Thyroid gland (tissue), 4 donors: ENCODE measurements around the gene RHEBL1. TPM values are rescaled to one million over a fixed set of nuclear protein-coding genes. Genes with fewer than 3 reads are reported as not detected.

Source experiments
- DNase-seq, 2 donors: peaks; one replicate each; pipeline ENCODE4 v3.0.0-alpha.2; 2019
- H3K27ac ChIP-seq, 3 donors: fragments of 200-600 bp; sonication (generic); 1 replicate in 2 of 3; 2 replicates in 1 of 3; pipeline ENCODE4 v1.5.1; 2016 to 2019; ENCODE audit warnings: mild to moderate bottlenecking in 1 of 3, moderate library complexity in 1 of 3
- H3K27me3 ChIP-seq: fragments of 200-600 bp; sonication (generic); one replicate; pipeline ENCODE4 v1.5.1; 2019
- H3K36me3 ChIP-seq, 2 donors: fragments of 200-600 bp; sonication (generic); one replicate each; pipeline ENCODE4 v1.5.1; 2016 to 2019
- H3K4me1 ChIP-seq, 2 donors: fragments of 200-600 bp; sonication (generic); one replicate each; pipeline ENCODE4 v1.5.1; 2017 to 2019
- H3K4me3 ChIP-seq, 3 donors: fragments of 200-600 bp; sonication (generic); replicated peaks in 1 of 3; 1 replicate in 2 of 3; 2 replicates in 1 of 3; pipeline ENCODE4 v1.5.1; 2016; ENCODE audit warnings: mild to moderate bottlenecking in 1 of 3
- H3K9me3 ChIP-seq: fragments of 200-600 bp; sonication (generic); one replicate; pipeline ENCODE4 v1.5.1; 2017
- POLR2A ChIP-seq, 2 donors: fragments of 450-650 bp; IDR thresholded peaks; one replicate each; pipeline ENCODE4 v1.6.1; 2017; ENCODE audit warnings: antibody characterized with exemption in 2 of 2, mild to moderate bottlenecking in 2 of 2, moderate library complexity in 1 of 2
- WGBS, 2 donors: methylation state at CpG; one replicate each; pipeline ENCODE4 v1.1.5; 2017; 5-methylcytosine and 5-hydroxymethylcytosine counted together
- intact Hi-C: fragments of 100-400 bp; cut with DNase I; formaldehyde crosslinking; loops from one replicate; pipeline ENCODE4 v1.15.1; 2023
- total RNA-seq, 4 donors: library from RNA; depleted of rRNA; stranded (reverse); fragments of >200 nt; gene quantifications; one replicate each; pipeline ENCODE4 v1.2.3, GENCODE V29; 2016
- TF ChIP-seq, protein P1 (sequence below), 6 experiments: fragments of 200-600 bp in 3 of 6; fragments of 450-650 bp in 3 of 6; sonication (generic) in 3 of 6; IDR thresholded peaks; one replicate each; pipeline ENCODE4 v1.5.1; 2016 to 2019; ENCODE audit warnings: antibody characterized with exemption in 6 of 6, mild to moderate bottlenecking in 2 of 6, inconsistent platforms in 1 of 6, moderate library complexity in 1 of 6

RHEBL1 gene
- total RNA-seq, 4 donors from 2014 or later = 0.98 TPM; not detected in 3

DNA sequence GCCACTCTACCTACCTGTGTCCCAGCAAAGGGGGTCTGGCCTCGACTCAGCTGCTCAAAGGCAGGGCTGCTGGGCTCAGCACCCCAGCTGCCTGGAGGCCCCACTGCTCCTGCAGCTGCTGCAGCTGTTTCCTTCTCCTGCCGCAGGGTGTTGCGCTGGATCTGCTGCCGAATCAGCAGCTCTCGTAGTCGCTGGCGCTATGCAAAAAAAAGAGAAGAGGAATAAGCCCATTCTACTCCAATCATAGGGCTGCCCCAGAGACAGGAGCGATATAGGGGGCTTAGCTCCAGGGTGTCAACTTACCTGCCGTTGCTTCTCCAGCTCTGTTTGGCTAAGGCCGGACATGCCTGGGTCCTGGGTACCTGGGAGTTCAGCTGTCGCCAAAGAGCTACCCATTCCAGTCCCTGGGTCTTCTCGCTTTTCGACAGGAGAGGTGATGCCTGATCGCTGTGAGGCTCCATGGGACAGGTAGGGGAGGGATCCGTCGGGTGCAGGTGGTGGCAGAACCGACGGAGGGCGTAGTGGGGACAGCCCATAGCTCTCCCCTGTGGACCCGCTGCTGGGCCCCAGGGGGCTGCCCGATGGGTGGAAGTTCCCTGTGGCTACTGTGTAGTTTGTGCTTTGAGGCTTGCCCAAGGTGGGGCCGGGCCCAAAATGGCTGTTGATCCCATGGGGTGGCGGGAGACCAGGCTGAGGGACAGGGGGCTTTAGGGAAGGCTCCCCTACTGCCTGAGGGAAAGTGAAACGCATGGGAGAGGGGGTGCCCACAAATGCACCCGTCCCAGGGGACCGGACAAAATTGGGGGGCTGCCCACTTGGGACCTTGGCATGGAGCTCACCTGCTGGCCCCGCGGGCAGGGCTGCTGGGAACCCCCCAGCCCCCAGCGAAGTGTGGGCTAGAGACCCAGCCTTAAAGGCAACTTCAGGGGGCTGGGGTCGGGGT is 30.1 kb downstream of the RHEBL1 start:
- 93 to 94% methylated on average over 24 to 29 of the region's 30 CpGs for WGBS, 2 donors

DNA sequence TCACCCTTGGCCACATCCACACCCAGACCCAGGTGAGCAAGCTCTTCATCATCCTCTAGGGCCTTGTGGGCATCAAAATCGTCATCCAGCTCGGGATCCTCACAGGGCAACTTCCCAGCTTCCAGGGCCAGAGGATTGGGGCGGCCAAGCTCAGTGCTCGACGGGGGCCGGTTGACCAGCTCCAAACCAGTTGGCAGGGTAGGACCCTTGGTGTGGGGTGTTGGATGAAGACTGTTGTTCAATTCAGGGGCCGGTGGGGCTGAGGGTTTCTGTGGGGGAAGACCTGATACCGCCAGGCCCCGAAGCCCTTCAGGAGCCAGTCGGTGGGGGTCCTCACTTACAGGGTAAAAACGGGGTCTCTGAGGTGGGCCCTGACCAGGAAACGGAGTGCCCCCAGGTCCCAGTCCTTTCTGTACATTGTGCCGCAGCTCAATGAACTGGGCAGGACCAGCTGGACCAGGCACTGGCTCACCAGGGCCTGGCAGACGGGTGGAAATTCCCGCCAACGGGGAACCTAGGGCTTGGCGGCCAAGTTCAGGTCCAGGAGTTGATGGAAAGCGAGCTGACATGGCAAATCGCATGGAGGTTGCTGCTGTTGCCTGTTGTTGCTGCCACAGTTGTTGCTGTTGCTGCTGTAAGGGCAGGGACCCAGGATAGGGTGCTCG is 31.4 kb downstream of the RHEBL1 start:
- Histone ChIP-seq H3K27ac (no peak overlapping the region), H3K4me3 (no peak overlapping the region), H3K4me1 (no peaks in the 10 kb centered on the region), H3K36me3 (peaks cover 81 to 85% of the 10 kb centered on the region in 2 donors), H3K9me3 (no peaks in the 10 kb centered on the region), H3K27me3 (no peaks in the 10 kb centered on the region)
- no peak for TF ChIP-seq POLR2A (IDR thresholded peaks at IDR 0.05)
- 96 to 97% methylated on average over 20 of the region's 20 CpGs for WGBS, 2 donors
- intact Hi-C loops = no loop called here
- no peak for DNase-seq

More for the DNA sequence above, 30.1 kb downstream of the RHEBL1 start:
- Histone ChIP-seq H3K4me3 (no peak overlapping the region), H3K27me3 (no peaks in the 10 kb centered on the region), H3K36me3 (peaks cover 83 to 85% of the 10 kb centered on the region in 2 donors), H3K9me3 (no peaks in the 10 kb centered on the region), H3K4me1 (no peaks in the 10 kb centered on the region), H3K27ac (no peak overlapping the region)
- intact Hi-C loops = no loop called here
- no peak for DNase-seq
- TF ChIP-seq POLR2A (IDR thresholded peaks at IDR 0.05) = no peak
- TF ChIP-seq, protein P1, sequence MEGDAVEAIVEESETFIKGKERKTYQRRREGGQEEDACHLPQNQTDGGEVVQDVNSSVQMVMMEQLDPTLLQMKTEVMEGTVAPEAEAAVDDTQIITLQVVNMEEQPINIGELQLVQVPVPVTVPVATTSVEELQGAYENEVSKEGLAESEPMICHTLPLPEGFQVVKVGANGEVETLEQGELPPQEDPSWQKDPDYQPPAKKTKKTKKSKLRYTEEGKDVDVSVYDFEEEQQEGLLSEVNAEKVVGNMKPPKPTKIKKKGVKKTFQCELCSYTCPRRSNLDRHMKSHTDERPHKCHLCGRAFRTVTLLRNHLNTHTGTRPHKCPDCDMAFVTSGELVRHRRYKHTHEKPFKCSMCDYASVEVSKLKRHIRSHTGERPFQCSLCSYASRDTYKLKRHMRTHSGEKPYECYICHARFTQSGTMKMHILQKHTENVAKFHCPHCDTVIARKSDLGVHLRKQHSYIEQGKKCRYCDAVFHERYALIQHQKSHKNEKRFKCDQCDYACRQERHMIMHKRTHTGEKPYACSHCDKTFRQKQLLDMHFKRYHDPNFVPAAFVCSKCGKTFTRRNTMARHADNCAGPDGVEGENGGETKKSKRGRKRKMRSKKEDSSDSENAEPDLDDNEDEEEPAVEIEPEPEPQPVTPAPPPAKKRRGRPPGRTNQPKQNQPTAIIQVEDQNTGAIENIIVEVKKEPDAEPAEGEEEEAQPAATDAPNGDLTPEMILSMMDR (IDR thresholded peaks at IDR 0.05) = no peak

DNA sequence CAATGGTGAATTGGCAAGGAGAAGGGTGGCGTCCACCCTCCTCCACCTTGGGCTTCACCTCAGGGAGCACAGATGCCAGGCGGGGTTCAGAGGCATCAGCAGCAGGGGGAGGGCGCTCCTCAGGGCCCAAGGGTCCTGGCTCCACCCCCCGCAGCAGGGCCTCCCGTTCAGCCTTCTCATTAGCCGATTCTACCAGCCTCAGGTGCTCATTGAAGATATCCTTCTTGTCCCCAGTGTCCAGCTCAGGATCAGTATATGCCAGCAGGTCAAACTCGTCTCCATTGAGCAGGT is 31.9 kb downstream of the RHEBL1 start:
- no peak for DNase-seq
- no peaks in the 10 kb centered on the region for H3K9me3 ChIP-seq
- 87 to 100% methylated on average over 3 to 7 of the region's 7 CpGs for WGBS, 2 donors
- H3K4me1 ChIP-seq = no peaks in the 10 kb centered on the region
- no peak overlapping the region for H3K4me3 ChIP-seq
- no peak overlapping the region for H3K27ac ChIP-seq
- peaks cover 81 to 85% of the 10 kb centered on the region in 2 donors for H3K36me3 ChIP-seq
- no peaks in the 10 kb centered on the region for H3K27me3 ChIP-seq
- TF ChIP-seq, protein P1 (IDR thresholded peaks at IDR 0.05) = no peak
- no peak for TF ChIP-seq POLR2A (IDR thresholded peaks at IDR 0.05)
- intact Hi-C loops = no loop called here

DNA sequence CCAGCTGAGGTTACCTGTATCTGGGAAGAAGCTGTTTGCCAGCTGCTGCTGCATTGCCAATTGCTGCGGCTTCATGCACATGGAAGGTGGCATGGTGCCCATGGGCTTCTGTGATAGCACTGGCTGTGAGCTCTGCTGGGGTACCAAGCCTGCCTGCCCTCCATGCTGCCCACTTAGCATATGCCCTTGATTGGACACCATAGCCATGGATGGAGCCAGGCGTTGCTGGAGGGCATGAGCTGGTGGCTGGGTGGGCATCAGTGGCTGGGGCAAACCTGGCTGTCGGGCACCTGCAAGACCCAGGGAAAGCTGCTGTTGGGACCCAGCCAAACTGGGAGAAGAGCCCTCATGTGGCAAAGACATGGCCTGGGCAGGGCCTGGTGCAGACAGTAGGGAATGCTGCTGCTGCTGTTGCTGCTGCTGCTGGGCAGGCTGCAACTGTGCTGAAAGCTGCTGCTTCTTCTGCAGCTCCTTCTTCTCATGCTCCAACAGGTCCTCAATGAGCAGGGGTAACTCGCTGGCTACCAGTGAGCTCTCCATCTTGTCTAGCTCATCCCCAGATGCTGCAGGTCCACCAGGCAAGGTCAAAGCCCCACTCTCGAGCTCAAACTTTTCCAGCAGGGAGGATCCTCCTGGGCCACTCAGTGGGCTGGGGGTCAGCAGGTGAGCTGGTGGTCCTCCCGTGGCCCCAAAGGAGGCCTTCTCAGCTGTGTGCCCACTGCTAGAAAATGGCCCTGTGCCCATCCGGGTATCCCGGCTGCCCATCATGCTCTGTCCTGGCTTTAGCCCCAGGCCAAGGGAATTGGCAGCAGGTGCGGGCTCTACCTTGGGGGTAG is 32.5 kb downstream of the RHEBL1 start:
- TF ChIP-seq POLR2A (IDR thresholded peaks at IDR 0.05) = no peak
- TF ChIP-seq, protein P1 (IDR thresholded peaks at IDR 0.05) = no peak
- intact Hi-C loops = no loop called here
- Histone ChIP-seq H3K36me3 (peaks cover 81 to 85% of the 10 kb centered on the region in 2 donors), H3K27ac (no peak overlapping the region), H3K9me3 (no peaks in the 10 kb centered on the region), H3K4me1 (no peaks in the 10 kb centered on the region), H3K4me3 (no peak overlapping the region), H3K27me3 (no peaks in the 10 kb centered on the region)
- no peak for DNase-seq
- WGBS, 2 donors = 98 to 100% methylated on average over 7 of the region's 9 CpGs

DNA sequence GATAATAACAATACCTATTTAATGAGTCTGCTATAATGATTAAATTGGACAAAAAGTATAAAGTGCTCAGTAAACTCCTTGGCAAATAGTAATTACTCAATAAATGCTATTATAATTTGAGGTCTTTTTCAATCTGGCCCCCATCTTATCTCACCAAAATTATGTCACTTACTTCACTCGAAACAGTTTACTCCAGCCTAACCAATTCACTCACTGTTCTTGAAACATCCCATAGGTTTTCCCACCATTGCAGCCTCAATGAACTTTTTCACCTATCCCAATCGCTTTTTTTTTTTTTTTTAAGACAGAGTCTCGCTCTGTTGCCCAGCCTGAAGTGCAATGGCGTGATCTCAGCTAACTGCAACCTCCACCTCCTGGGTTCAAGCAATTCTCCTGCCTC is 33.8 kb downstream of the RHEBL1 start:
- no peak for TF ChIP-seq POLR2A (IDR thresholded peaks at IDR 0.05)
- TF ChIP-seq, protein P1 (IDR thresholded peaks at IDR 0.05) = no peak
- 96 to 97% methylated on average over 4 of the region's 4 CpGs for WGBS, 2 donors

More for the DNA sequence above, 33.8 kb downstream of the RHEBL1 start:
- intact Hi-C loops = no loop called here
- DNase-seq = no peak
- Histone ChIP-seq H3K27ac (no peak overlapping the region), H3K9me3 (no peaks in the 10 kb centered on the region), H3K4me1 (no peaks in the 10 kb centered on the region), H3K4me3 (no peak overlapping the region), H3K36me3 (peaks cover 77 to 82% of the 10 kb centered on the region in 2 donors), H3K27me3 (no peaks in the 10 kb centered on the region)
